H9 (cell line): ENCODE data around the gene GALNT17. TPM values are rescaled to one million over a fixed set of nuclear protein-coding genes. Genes with fewer than 3 reads are reported as not detected.

Source experiments
- DNase-seq: peaks from one replicate; pipeline ENCODE4 v3.0.0-alpha.2; 2017
- H2AFZ ChIP-seq: one replicate; pipeline ENCODE4 v1.6.1; 2013; ENCODE audit warnings: mild to moderate bottlenecking, low read length, control low read depth, moderate library complexity
- H2AK5ac ChIP-seq: 2 replicates; pipeline ENCODE4 v1.6.1; 2013; ENCODE audit warnings: low read length, control low read depth, mixed read lengths; ENCODE audit not compliant: insufficient read length
- H2BK120ac ChIP-seq: one replicate; pipeline ENCODE4 v1.6.1; 2013; ENCODE audit warnings: low read depth, mild to moderate bottlenecking, low read length, control low read depth, inconsistent platforms; ENCODE audit not compliant: poor library complexity, severe bottlenecking
- H2BK12ac ChIP-seq: 2 replicates; pipeline ENCODE4 v1.6.1; 2013; ENCODE audit warnings: low read length, control low read depth, mixed read lengths, low read depth; ENCODE audit not compliant: insufficient read length
- H2BK15ac ChIP-seq: 2 replicates; pipeline ENCODE4 v1.6.1; 2013; ENCODE audit warnings: low read depth, low read length, control low read depth
- H2BK20ac ChIP-seq: one replicate; pipeline ENCODE4 v1.6.1; 2013; ENCODE audit warnings: low read depth, mild to moderate bottlenecking, low read length, control low read depth, inconsistent platforms; ENCODE audit not compliant: poor library complexity, severe bottlenecking
- H2BK5ac ChIP-seq: 2 replicates; pipeline ENCODE4 v1.6.1; 2013; ENCODE audit warnings: low read length, control low read depth, mixed read lengths; ENCODE audit not compliant: insufficient read length
- H3K14ac ChIP-seq: 2 replicates; pipeline ENCODE4 v1.6.1; 2013; ENCODE audit warnings: low read length, control low read depth; ENCODE audit not compliant: insufficient read depth
- H3K18ac ChIP-seq: 2 replicates; pipeline ENCODE4 v1.6.1; 2013; ENCODE audit warnings: low read depth, mild to moderate bottlenecking, mixed read lengths, low read length, control low read depth; ENCODE audit not compliant: insufficient read length
- H3K23ac ChIP-seq: 2 replicates; pipeline ENCODE4 v1.6.1; 2013; ENCODE audit warnings: low read length, control low read depth, mixed read lengths, low read depth; ENCODE audit not compliant: insufficient read length
- H3K23me2 ChIP-seq: 2 replicates; pipeline ENCODE4 v1.6.1; 2013; ENCODE audit warnings: low read depth, mild to moderate bottlenecking, mixed read lengths, low read length, control low read depth; ENCODE audit not compliant: insufficient read length, poor library complexity, severe bottlenecking
- H3K27ac ChIP-seq: 2 replicates; pipeline ENCODE4 v1.5.1; 2013; ENCODE audit warnings: low read length, control low read depth, mixed read lengths, low read depth; ENCODE audit not compliant: insufficient read length
- H3K27me3 ChIP-seq: 2 replicates; pipeline ENCODE4 v1.6.1; 2013; ENCODE audit warnings: low read length, control low read depth, inconsistent platforms; ENCODE audit not compliant: insufficient read depth
- H3K4ac ChIP-seq: 2 replicates; pipeline ENCODE4 v1.6.1; 2013; ENCODE audit warnings: low read depth, mild to moderate bottlenecking, control low read depth, inconsistent platforms, low read length, moderate library complexity
- H3K4me1 ChIP-seq: 2 replicates; pipeline ENCODE4 v1.6.1; 2013; ENCODE audit warnings: low read length, control low read depth, inconsistent platforms; ENCODE audit not compliant: insufficient read depth
- H3K4me2 ChIP-seq: 2 replicates; pipeline ENCODE4 v1.6.1; 2013; ENCODE audit warnings: low read length, control low read depth, mixed read lengths; ENCODE audit not compliant: insufficient read length, insufficient read depth
- H3K56ac ChIP-seq: 2 replicates; pipeline ENCODE4 v1.6.1; 2013; ENCODE audit warnings: low read depth, mild to moderate bottlenecking, mixed read lengths, low read length, control low read depth; ENCODE audit not compliant: insufficient read length
- H3K79me1 ChIP-seq: 2 replicates; pipeline ENCODE4 v1.6.1; 2013; ENCODE audit warnings: low read depth, mild to moderate bottlenecking, moderate library complexity, low read length, control low read depth, inconsistent platforms; ENCODE audit not compliant: insufficient read depth, poor library complexity, severe bottlenecking
- H3K79me2 ChIP-seq: 2 replicates; pipeline ENCODE4 v1.6.1; 2013; ENCODE audit warnings: low read length, control low read depth, inconsistent platforms; ENCODE audit not compliant: insufficient read depth
- H3K9ac ChIP-seq: 2 replicates; pipeline ENCODE4 v1.6.1; 2013; ENCODE audit warnings: low read length, control low read depth, mixed read lengths; ENCODE audit not compliant: insufficient read length; ENCODE audit errors: extremely low read depth
- H3K9me3 ChIP-seq: one replicate; pipeline ENCODE4 v1.6.1; 2013; ENCODE audit warnings: low read depth, low read length, inconsistent platforms; ENCODE audit not compliant: control insufficient read depth
- H3T11ph ChIP-seq: one replicate; pipeline ENCODE4 v1.6.1; 2013; ENCODE audit warnings: mild to moderate bottlenecking, low read length, control low read depth, inconsistent platforms
- H4K20me1 ChIP-seq: one replicate; pipeline ENCODE4 v1.6.1; 2013; ENCODE audit not compliant: control insufficient read depth, insufficient read length, insufficient read depth
- H4K5ac ChIP-seq: 2 replicates; pipeline ENCODE4 v1.6.1; 2013; ENCODE audit warnings: low read depth, mild to moderate bottlenecking, mixed read lengths, low read length, control low read depth; ENCODE audit not compliant: insufficient read length
- H4K8ac ChIP-seq: replicated peaks from 2 replicates; pipeline ENCODE4 v1.6.1; 2013; ENCODE audit warnings: low read length, control low read depth, mixed read lengths, low read depth; ENCODE audit not compliant: insufficient read length
- H4K91ac ChIP-seq: 2 replicates; pipeline ENCODE4 v1.6.1; 2013; ENCODE audit warnings: low read depth, mild to moderate bottlenecking, moderate library complexity, mixed read lengths, low read length, control low read depth; ENCODE audit not compliant: insufficient read length
- H3K27ac Mint-ChIP-seq, 3 experiments: 2 replicates in 2 of 3; 3 replicates in 1 of 3; pipeline ENCODE4 v1.8.0; 2020 to 2021; ENCODE audit warnings: mixed read lengths in 3 of 3, mild to moderate bottlenecking in 1 of 3, moderate library complexity in 1 of 3
- H3K27me3 Mint-ChIP-seq: 2 replicates; pipeline ENCODE4 v1.8.0; 2021; ENCODE audit warnings: low read depth, mild to moderate bottlenecking, moderate library complexity, mixed read lengths
- H3K36me3 Mint-ChIP-seq, 3 experiments: 2 replicates in 2 of 3; 3 replicates in 1 of 3; pipeline ENCODE4 v1.8.0; 2020 to 2021; ENCODE audit warnings: low read depth in 3 of 3, mixed read lengths in 3 of 3; ENCODE audit not compliant: insufficient read depth in 1 of 3
- H3K4me1 Mint-ChIP-seq, 2 experiments: 2 replicates each; pipeline ENCODE4 v1.8.0; 2020; ENCODE audit warnings: mixed read lengths in 2 of 2
- H3K4me3 Mint-ChIP-seq, 2 experiments: 2 replicates in 1 of 2; 3 replicates in 1 of 2; pipeline ENCODE4 v1.8.0; 2020 to 2021; ENCODE audit warnings: mild to moderate bottlenecking in 2 of 2, mixed read lengths in 2 of 2, moderate library complexity in 1 of 2
- H3K9me3 Mint-ChIP-seq, 2 experiments: 2 replicates in 1 of 2; 3 replicates in 1 of 2; pipeline ENCODE4 v1.8.0; 2020; ENCODE audit warnings: mild to moderate bottlenecking in 2 of 2, mixed read lengths in 2 of 2, moderate library complexity in 1 of 2
- CTCF ChIP-seq: fragments of 200-600 bp; sonication (generic); conservative IDR thresholded peaks from 3 replicates; pipeline ENCODE4 v1.8.0; 2021; ENCODE audit warnings: antibody characterized with exemption, mild to moderate bottlenecking
- WGBS: extraction: QIAGEN DNeasy Blood & Tissue Kit; methylation state at CpG from one replicate; pipeline ENCODE4 v1.1.7; 2013; ENCODE audit warnings: missing lambda C conversion rate, low lambda C conversion rate, mixed read lengths; ENCODE audit not compliant: insufficient read length; ENCODE audit errors: extremely low coverage; 5-methylcytosine and 5-hydroxymethylcytosine counted together
- total RNA-seq: library from RNA; stranded (reverse); gene quantifications from 2 replicates; pipeline ENCODE4 v1.2.1, GENCODE V29; 2021

GALNT17 gene
- total RNA-seq, 1 experiment from 2014 or later: 43.2 TPM

DNA sequence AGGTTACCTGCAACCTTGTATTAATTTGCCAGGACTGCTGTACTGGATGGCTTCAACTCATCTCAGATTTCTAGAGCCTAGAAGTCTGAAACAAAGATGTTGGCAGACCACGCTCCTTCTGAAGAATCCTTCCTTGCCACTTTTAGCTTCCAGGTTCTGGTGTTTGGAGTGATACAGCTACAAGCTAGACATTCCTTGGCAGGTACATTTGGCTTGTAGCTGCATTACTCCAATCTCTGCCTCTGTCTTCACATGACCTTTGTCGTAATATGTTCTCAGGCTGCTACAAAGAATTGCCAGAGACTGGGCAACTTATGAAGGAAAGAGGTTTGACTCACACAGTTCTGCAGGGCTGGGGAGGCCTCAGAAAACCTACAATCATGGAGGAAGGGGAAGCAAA lies 146.3 kb downstream of the GALNT17 start:
- no peaks in the 10 kb centered on the region for H3K23me2 ChIP-seq

More for the DNA sequence above, 146.3 kb downstream of the GALNT17 start:
- Mint-ChIP-seq H3K36me3 (peaks cover 13 to 25% (median 19%) of the 10 kb centered on the region in 3 experiments; a peak in 6 of 7 replicates), H3K4me3 (no peak overlapping the region), H3K4me1 (peaks cover 21 to 31% of the 10 kb centered on the region in 2 experiments), H3K27ac (peak overlapping the region in 1 of 3 experiments; percentile 73; a peak in 2 of 7 replicates), H3K27me3 (peaks cover 2% of the 10 kb centered on the region; the same call in 1 of the 2 replicates), H3K9me3 (peaks cover 3 to 12% of the 10 kb centered on the region in 2 experiments; a peak in 3 of 5 replicates)
- Histone ChIP-seq H3K9ac (no peak overlapping the region), H3K56ac (no peak overlapping the region), H3T11ph (no peak overlapping the region), H4K91ac (no peak overlapping the region), H2BK15ac (no peak overlapping the region), H3K18ac (no peak overlapping the region), H3K79me1 (peaks cover 3% of the 10 kb centered on the region), H2AK5ac (no peak overlapping the region), H2BK120ac (no peak overlapping the region), H4K20me1 (no peaks in the 10 kb centered on the region), H3K27me3 (no peaks in the 10 kb centered on the region), H2AFZ (no peak overlapping the region), H3K27ac (no peak overlapping the region), H3K79me2 (peaks cover 22% of the 10 kb centered on the region; the same call in 1 of the 2 replicates), H2BK12ac (no peak overlapping the region), H3K4me1 (peaks cover 7% of the 10 kb centered on the region; the same call in 1 of the 2 replicates), H4K8ac (no peak overlapping the region), H2BK5ac (no peak overlapping the region), H3K23ac (no peak overlapping the region), H3K4me2 (no peak overlapping the region), H2BK20ac (no peak overlapping the region), H4K5ac (no peak overlapping the region), H3K4ac (no peak overlapping the region), H3K9me3 (no peaks in the 10 kb centered on the region), H3K14ac (no peak overlapping the region)
- WGBS: no CpG with 5 or more reads among the region's 2 CpGs
- TF ChIP-seq CTCF: no peak
- DNase-seq: no peak
